PFSK-1 (cell line): ENCODE data around the gene MCCD1.

Experiments used
- POLR2AphosphoS5 ChIP-seq: IDR thresholded peaks from 2 replicates; pipeline ENCODE4 v1.6.1; 2012; ENCODE audit warnings: low read depth, mild to moderate bottlenecking, control low read depth, low read length, moderate library complexity
- SIN3A ChIP-seq: IDR thresholded peaks from 2 replicates; pipeline ENCODE4 v1.6.1; 2012; ENCODE audit warnings: mild to moderate bottlenecking, low read length, moderate library complexity, borderline replicate concordance; ENCODE audit not compliant: insufficient read depth
- TF ChIP-seq, protein P1 (sequence below), 2 experiments: IDR thresholded peaks; 2 replicates each; pipeline versions ENCODE4 v1.6.1 to v1.8.0; 2011 to 2012; ENCODE audit warnings: low read depth in 2 of 2, low read length in 2 of 2, control low read depth in 1 of 2, inconsistent platforms in 1 of 2, mild to moderate bottlenecking in 1 of 2, moderate library complexity in 1 of 2; ENCODE audit not compliant: insufficient read depth in 1 of 2

DNA sequence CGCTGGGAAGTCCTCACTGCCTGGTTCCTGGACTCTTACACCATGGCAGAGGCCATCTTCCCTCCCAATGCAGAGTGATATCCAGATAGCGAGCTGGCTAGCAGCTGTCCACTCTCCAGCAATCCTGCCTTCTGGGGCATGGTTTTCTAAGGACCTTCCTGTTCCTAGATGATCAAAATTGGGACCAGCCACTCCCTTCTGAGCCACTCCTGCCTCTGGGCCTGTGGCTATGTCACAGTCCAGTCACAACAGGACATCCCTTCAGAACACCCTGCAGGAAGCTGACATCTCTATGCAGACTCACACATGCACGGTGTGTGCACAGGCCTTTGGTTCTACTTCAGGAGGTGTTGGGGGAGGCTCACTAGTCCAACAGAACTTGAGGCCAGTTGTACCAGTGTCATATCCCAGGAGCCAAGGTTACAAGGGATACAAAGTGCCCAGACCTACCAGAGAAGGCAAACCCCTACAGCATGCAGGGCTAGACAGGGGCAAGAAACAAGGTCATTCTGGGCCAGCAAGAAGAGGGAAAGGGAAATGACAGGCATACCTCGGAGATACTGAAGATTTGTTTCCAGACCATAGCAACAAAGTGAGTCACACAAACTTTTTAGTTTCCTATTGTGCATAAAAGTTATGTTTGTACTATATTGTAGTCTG is 2.7 kb upstream of the MCCD1 start:
- TF ChIP-seq SIN3A, result no peak
- TF ChIP-seq POLR2AphosphoS5, result no peak
- TF ChIP-seq, protein P1, sequence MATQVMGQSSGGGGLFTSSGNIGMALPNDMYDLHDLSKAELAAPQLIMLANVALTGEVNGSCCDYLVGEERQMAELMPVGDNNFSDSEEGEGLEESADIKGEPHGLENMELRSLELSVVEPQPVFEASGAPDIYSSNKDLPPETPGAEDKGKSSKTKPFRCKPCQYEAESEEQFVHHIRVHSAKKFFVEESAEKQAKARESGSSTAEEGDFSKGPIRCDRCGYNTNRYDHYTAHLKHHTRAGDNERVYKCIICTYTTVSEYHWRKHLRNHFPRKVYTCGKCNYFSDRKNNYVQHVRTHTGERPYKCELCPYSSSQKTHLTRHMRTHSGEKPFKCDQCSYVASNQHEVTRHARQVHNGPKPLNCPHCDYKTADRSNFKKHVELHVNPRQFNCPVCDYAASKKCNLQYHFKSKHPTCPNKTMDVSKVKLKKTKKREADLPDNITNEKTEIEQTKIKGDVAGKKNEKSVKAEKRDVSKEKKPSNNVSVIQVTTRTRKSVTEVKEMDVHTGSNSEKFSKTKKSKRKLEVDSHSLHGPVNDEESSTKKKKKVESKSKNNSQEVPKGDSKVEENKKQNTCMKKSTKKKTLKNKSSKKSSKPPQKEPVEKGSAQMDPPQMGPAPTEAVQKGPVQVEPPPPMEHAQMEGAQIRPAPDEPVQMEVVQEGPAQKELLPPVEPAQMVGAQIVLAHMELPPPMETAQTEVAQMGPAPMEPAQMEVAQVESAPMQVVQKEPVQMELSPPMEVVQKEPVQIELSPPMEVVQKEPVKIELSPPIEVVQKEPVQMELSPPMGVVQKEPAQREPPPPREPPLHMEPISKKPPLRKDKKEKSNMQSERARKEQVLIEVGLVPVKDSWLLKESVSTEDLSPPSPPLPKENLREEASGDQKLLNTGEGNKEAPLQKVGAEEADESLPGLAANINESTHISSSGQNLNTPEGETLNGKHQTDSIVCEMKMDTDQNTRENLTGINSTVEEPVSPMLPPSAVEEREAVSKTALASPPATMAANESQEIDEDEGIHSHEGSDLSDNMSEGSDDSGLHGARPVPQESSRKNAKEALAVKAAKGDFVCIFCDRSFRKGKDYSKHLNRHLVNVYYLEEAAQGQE (IDR thresholded peaks at IDR 0.05; ENCODE audit: insufficient read depth in 1 of 2, low read depth in 2 of 2, low read length in 2 of 2), result no peak
